Glutamatergic neuron (in vitro differentiated cells): ENCODE results near the gene GRIP1. TPM values are rescaled to one million over a fixed set of nuclear protein-coding genes. Genes with fewer than 3 reads are reported as not detected.

Source experiments
- DNase-seq: peaks from one replicate; pipeline ENCODE4 v3.0.0; 2022
- H3K27ac Mint-ChIP-seq: one replicate; pipeline ENCODE4 v1.8.0; 2020; ENCODE audit warnings: mild to moderate bottlenecking, mixed read lengths, inconsistent platforms; ENCODE audit not compliant: unreplicated experiment
- H3K27me3 Mint-ChIP-seq: one replicate; pipeline ENCODE4 v1.8.0; 2020; ENCODE audit warnings: mild to moderate bottlenecking, moderate library complexity, mixed read lengths, inconsistent platforms; ENCODE audit not compliant: unreplicated experiment
- H3K36me3 Mint-ChIP-seq: one replicate; pipeline ENCODE4 v1.8.0; 2020; ENCODE audit warnings: mild to moderate bottlenecking, mixed read lengths, inconsistent platforms; ENCODE audit not compliant: unreplicated experiment
- H3K4me1 Mint-ChIP-seq: one replicate; pipeline ENCODE4 v1.8.0; 2020; ENCODE audit warnings: mild to moderate bottlenecking, low read depth, mixed read lengths, inconsistent platforms; ENCODE audit not compliant: unreplicated experiment
- H3K4me3 Mint-ChIP-seq: one replicate; pipeline ENCODE4 v1.8.0; 2020; ENCODE audit warnings: mild to moderate bottlenecking, mixed read lengths, inconsistent platforms; ENCODE audit not compliant: unreplicated experiment
- H3K9me3 Mint-ChIP-seq: one replicate; pipeline ENCODE4 v1.8.0; 2020; ENCODE audit warnings: mild to moderate bottlenecking, moderate library complexity, mixed read lengths, inconsistent platforms; ENCODE audit not compliant: unreplicated experiment
- CTCF ChIP-seq: fragments of 200-600 bp; sonication (generic); IDR thresholded peaks from one replicate; pipeline ENCODE4 v1.5.0; 2021; ENCODE audit not compliant: partially characterized antibody, unreplicated experiment
- total RNA-seq: library from RNA; stranded (reverse); fragmentation: NEBNext Ultra II Directional; extraction: Animal tissue kit (Norgen Biotek cat#: 25700); gene quantifications from one replicate; pipeline ENCODE4 v1.2.1, GENCODE V29; 2021; ENCODE audit not compliant: unreplicated experiment

GRIP1 gene
- total RNA-seq, 1 donor from 2014 or later: 67.1 TPM

DNA sequence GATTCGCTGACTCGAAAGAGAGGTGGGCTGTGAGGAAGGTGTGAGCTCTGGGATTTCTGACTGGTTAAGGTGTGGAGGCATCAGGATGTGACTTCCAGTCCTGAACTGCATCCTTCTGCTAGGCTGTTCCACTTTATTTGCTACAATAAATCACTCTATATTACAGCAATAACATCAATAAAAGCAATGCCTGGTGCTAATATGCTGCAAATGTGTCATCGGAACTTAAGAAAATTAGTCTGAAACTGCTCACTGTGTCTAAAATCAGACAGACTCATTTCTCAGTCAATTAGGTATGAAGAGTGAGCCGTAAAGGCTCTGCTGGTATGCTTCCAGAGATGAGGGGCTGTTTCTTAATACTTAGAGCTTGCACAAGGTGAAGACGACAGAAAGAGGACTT, 250.0 kb downstream of the GRIP1 start:
- Mint-ChIP-seq H3K27me3 (peaks cover 3% of the 10 kb centered on the region), H3K27ac (no peak overlapping the region), H3K9me3 (no peaks in the 10 kb centered on the region), H3K4me3 (no peak overlapping the region), H3K36me3 (no peaks in the 10 kb centered on the region), H3K4me1 (no peaks in the 10 kb centered on the region)
- no peak for TF ChIP-seq CTCF
- no peak for DNase-seq

DNA sequence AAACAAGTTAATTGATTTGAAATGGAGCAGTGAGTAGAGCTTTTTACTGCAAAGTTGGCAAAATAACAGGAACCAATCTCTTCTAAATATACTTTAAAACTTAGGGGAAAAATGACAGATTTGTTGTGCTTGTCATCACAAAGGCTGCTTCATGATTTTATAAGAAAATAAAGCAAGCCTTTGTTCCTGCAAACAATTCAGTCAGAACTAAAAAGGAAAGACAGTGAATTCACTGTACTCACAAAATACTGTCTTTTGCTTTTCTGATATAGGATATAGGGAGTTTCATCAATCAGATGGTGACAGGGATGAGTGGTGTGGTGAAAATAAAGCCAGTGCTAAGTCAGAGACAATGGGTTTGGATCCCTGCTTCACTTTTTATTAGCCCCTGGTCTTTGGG, 250.6 kb downstream of the GRIP1 start:
- no peaks in the 10 kb centered on the region for H3K9me3 Mint-ChIP-seq
- peaks cover 3% of the 10 kb centered on the region for H3K27me3 Mint-ChIP-seq
- TF ChIP-seq CTCF: no peak
- DNase-seq: no peak
- no peak overlapping the region for H3K27ac Mint-ChIP-seq
- no peaks in the 10 kb centered on the region for H3K36me3 Mint-ChIP-seq
- H3K4me1 Mint-ChIP-seq: no peaks in the 10 kb centered on the region
- no peak overlapping the region for H3K4me3 Mint-ChIP-seq

DNA sequence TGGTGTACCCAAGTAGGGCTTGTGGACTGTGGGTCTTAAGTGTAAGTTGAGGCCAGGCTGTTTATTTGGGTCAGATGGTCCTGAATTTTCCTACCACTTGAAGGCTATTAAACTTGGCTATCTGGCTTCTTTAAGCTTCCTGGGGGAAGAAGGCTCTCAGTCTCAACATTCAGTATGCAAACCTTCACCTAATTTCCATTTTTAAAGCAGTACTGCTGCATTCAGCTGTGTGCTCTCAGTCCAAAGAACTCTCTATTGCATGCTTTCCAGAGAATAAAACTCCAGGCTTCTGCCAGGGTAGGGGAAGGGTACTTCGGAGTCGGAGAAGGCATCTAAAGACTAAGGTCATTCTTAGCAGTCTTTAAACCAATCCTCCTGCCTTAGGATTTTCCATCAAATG, 252.2 kb downstream of the GRIP1 start:
- TF ChIP-seq CTCF: no peak
- Mint-ChIP-seq H3K36me3 (no peaks in the 10 kb centered on the region), H3K4me3 (no peak overlapping the region), H3K9me3 (no peaks in the 10 kb centered on the region), H3K27me3 (peaks cover 3% of the 10 kb centered on the region), H3K27ac (no peak overlapping the region), H3K4me1 (no peaks in the 10 kb centered on the region)
- no peak for DNase-seq

DNA sequence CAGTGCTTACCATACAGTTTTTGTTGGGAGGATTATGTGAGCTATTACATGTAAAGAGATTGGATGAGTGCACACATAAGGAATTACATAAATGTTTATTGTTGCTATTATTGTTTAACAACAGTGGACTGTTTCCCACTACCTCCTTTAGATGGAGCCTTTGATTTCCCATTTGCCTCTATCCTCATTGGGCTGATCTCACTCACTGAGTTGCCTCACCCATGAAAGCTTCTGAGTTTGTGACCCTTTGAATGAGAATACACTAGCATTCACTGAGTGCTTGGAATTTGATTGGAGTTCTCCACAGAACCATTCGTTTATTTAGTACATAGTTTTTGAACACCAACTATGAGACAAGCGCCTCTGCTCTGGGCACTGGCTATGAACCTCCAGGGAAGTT, 255.6 kb downstream of the GRIP1 start:
- Mint-ChIP-seq H3K4me1 (no peaks in the 10 kb centered on the region), H3K9me3 (no peaks in the 10 kb centered on the region), H3K27me3 (peaks cover 3% of the 10 kb centered on the region), H3K27ac (no peak overlapping the region), H3K36me3 (no peaks in the 10 kb centered on the region), H3K4me3 (no peak overlapping the region)
- TF ChIP-seq CTCF: no peak
- no peak for DNase-seq

DNA sequence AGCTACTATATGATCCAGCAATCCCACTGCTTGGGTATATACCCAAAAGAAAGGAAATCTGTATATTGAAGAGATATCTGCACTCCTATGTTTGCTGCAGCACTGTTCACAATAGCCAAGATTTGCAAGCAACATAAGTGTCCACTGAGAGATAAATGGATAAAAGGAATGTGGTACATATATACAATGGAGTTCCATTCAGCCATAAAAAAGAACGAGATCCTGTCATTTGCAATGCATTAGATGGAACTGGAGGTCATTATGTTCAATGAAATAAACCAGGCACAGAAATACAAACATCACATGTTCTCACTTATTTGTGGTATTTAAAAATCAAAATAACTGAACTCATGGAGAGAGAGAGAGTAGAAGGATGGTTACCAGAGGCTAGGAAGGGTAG, 260.0 kb downstream of the GRIP1 start:
- no peak for TF ChIP-seq CTCF
- H3K9me3 Mint-ChIP-seq: no peaks in the 10 kb centered on the region

More for the DNA sequence above, 260.0 kb downstream of the GRIP1 start:
- no peak overlapping the region for H3K4me3 Mint-ChIP-seq
- no peaks in the 10 kb centered on the region for H3K36me3 Mint-ChIP-seq
- H3K4me1 Mint-ChIP-seq: no peaks in the 10 kb centered on the region
- no peaks in the 10 kb centered on the region for H3K27me3 Mint-ChIP-seq
- no peak for DNase-seq
- H3K27ac Mint-ChIP-seq: no peak overlapping the region
